Glomerular visceral epithelial cell (primary cell): ENCODE data around the gene FBXO36.

ENCODE experiments used
- DNase-seq: peaks from one replicate; pipeline ENCODE4 v3.0.0-alpha.2; 2016; ENCODE audit errors: extremely low spot score

Gene FBXO36

DNA sequence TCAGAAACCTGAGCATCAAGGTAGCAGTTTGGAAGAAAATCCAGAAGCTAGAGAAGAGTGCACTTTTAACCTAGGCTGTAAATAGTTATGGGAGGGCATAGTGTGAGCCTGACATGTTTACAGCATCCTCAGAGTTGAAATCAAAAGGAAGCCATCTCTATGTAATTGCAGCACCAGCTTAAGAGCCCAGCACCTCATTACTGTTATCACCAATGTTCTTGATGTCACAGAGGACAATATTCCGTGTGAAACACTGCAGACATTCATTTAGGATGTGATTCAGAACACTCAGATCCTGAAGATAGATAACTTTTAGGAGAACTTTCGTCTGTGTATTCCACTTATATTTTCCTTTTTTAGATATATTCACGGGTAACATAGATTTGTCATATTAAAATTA lies 48.1 kb downstream of the FBXO36 start:
- DNase-seq, result no peak

DNA sequence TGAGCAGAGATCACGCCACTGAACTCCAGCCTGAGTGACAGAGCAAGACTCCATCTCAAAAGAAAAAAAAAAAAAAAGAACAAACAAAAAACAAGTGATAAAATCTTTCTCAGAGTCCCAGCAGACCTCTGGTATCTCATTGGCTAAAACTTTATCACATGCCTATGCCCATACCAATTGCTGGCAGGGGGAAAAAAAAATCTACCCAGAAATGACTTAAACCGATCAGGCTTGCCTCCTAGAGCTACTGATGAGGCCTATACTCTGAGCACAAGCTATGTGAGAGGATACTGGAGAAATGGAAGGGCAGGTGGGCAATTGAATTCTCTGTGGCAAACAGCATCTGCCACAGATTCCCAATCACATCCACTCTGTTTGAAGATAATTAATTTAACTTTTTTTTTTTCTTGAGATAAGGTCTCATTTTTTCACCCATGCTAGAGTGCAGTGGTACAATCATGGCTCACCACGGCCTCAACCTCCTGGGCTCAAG lies 49.0 kb downstream of the FBXO36 start:
- no peak for DNase-seq

DNA sequence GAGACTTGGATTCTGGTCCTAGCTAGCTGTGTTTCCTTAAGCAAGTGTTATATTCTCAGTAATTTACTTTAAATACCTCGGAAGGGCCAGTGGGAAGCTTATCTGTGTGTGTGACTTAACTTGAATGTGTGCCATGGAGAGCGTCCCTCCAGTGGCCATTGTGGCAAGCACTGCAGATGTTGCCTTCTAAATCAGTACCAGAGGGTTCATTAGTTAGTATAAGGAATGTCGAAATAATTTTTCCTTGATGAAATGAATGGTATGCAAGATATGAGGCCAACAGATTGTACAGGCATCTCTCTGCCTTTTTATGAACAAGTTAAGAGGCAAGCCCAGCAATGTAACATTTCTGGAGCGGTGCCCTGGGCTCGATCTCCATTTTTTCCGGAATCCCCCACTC lies 52.0 kb downstream of the FBXO36 start:
- DNase-seq, result no peak

DNA sequence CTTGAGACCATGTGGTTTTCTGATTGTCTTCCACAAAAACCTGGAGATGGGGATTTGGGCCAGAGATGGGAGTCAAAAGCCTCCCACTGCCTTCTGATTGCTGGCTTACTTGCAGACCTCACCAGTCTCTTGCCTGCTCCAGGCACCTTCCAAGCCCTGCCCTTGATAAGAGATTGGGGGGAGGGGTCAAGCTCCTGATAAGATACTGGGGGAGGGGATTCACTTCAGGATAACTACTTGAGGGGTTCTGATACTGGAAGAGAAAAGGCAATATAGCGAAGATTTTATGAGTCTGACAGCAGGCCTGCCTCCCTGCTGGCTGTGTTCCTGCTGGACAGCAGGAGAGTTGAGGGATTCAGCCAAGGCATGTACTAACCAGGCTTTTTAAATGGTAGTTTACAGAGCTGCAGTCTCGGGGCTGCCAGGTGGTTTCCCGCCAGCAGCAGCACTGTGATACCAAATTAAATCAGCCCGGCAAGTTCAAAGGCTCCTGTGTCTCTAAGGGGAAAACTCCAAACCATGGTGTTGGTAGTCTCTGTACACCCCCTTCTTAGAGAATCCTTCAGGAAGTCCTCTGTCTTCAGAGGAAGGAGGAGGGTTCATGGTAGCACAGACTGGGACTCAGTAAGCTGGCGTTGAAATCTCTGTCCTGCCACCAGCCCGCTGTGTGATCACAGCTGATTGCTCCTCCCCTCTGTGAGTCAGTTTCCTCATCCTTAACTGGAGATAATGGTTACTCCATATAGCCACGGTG lies 58.3 kb downstream of the FBXO36 start:
- DNase-seq, result no peak

DNA sequence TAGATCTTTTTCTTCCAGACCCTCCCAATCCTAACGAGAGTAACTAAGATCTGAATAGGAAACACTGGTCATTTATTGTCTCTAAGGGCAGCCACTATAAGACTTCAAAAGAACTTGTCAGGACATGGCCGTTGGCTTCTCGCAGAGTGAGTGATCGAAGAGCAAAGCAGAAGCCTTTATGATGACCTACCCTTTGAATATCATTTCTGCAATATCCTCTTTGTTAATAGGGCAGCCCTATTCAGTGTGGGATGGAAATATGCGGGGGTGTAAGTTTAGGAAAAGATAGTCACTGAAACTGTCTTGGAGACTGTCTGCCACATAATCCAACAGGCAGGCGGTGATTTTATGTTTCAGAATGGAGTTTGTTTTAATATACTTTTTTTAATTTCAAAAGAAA lies 70.9 kb downstream of the FBXO36 start:
- DNase-seq, result no peak

DNA sequence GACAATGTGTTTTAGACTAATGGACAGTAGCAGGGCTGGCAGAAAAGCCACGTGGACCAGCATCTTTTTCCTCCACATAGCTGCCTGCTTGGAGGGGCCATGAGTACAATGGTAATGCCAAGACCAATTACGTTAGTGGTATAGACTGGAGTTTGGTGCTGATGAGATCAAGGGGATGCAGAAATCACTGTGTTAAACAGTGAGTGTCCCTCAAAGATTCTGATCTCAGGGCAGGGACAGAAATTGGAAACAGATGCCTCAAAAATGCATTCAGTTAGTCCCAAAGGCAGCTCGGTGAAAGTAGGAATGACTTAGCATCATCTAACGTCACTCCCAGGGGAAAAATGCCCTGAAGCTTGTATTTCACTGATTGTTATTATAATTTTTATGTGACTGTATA lies 74.0 kb downstream of the FBXO36 start:
- no peak for DNase-seq

DNA sequence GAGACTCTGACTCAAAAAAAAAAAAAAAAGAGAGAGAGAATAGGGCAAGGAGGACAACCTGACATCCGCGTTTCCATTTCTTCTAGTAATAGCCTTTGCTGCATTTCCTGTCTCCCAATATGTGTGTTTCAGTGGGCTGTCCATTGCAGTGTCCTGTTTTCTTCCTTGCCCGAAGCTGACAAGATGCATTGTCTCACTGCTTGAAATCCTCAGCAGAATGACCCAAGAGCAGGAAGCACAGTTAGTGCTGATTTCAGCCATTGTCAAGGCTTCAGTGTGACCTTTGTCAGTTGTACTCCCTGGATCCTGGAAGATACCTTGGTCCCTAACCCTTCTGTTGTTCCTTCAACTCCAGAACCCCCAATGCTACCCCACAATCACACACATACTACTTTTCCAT lies 75.3 kb downstream of the FBXO36 start:
- DNase-seq, result no peak

DNA sequence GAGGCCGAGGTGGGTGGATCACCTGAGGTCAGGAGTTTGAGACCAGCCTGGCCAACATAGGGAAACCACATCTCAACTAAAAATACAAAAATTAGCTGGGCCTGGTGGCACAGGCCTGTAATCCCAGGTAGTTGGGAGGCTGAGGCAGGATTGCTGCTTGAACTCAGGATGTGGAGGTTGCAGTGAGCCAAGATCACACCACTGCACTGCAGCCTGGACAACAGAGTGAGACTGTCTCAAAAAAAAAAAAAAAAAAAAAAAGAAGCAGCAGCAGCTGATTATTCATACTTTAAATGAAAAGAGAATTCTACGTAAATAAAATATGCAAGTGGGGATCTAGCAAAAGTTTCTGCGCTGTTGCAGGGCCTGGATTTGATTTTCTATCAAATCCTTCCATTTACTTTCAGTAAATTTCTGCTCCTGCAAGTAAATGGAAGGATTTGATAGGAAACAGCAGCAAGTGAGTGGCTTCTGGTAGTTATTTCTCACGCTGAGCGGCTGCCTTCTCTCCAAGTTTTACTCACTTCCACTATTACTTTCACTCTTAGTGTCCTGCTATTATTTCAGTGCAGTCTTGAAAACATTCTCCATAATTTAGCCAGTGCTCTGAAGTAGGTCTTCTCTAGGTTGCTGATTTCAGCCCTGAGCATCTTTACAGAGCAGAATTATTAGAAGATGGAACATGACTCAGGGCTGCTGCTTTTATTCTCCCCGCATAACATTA lies 78.0 kb downstream of the FBXO36 start:
- no peak for DNase-seq

DNA sequence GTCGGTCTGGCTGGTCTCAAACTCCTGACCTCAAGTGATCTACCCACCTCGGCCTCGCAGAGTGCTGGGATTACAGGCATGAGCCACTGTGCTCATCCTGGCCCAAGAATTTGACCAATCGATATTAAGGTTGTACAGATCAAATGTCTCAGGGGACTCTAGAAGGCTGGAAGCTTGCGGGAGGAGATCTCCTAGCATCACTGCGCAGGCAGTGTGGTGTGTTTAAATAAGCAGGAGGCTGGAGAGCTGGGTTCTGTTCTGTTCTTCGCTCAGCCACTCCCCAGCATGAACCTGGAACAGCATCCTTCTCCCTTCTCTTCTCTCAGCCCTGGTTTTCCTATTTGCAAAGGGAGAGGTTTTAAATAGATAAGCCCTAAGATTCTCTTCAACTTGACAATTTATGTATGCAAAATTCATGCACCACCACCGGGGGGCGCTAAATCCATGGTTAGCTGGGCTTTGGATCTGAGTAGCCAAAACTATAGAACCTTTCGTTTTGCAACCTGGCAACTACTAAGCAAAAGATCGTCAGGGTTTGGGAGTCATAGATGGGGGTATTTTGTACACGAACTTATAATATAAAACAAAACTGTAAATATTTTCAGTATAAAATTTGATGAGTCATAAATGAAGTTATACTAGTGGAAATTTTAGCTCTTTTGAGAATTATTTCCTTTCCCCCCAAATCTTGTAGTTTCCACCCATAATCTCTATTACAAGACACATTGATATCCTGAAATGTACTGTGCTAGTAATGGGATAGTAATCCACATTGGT lies 85.8 kb downstream of the FBXO36 start:
- peak; percentile 74 for DNase-seq

DNA sequence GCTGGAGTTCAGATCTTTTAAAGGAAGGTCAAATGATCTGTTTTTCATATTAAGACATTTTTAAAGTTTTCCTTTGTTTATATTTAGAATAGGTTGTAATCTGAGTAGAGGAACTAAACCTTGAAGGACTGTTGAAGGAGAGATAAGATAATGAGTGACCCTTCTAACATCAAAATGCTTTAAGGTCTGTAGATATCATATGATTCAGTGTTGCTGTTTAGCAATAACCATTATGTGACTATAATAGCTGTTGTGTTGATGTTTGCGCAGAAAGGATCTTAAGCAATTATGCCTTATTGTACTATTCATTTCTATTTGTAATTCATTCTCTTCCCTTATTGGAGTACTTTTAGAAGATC lies 86.4 kb downstream of the FBXO36 start:
- no peak for DNase-seq

DNA sequence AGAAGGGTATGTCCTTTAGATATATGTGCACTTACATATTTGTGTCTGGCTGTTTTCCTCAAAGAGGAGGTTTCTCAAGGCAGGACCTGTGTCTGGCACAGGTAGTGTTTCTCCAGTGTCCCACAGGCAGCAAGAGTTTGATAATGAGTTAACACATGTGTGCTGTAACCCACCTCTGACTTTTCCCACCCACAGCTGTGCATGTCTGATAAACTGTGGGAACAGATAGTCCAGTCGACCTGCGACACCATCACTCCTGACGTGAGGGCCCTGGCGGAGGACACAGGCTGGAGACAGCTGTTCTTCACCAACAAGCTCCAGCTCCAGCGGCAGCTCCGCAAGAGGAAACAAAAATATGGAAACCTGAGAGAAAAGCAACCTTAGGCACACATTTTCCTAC lies 88.2 kb downstream of the FBXO36 start:
- no peak for DNase-seq

DNA sequence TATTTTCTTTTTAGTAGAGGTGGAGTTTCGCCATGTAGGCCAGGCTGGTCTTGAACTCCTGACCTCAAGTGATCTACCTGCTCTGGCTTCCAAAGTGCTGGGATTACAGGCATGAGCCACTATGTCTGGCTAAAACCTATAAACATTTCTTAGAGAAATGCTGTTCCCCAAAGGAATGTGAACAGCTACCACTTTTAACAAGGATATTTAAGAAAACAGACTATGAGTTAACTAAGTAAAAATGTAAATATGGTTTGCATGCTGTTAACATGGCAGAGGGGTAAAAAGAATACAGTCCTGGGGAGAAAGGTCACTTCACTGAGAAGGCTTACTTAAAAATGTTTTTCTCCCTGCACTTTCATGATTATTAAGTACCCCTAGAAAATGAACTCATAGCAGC lies 89.3 kb downstream of the FBXO36 start:
- no peak for DNase-seq

DNA sequence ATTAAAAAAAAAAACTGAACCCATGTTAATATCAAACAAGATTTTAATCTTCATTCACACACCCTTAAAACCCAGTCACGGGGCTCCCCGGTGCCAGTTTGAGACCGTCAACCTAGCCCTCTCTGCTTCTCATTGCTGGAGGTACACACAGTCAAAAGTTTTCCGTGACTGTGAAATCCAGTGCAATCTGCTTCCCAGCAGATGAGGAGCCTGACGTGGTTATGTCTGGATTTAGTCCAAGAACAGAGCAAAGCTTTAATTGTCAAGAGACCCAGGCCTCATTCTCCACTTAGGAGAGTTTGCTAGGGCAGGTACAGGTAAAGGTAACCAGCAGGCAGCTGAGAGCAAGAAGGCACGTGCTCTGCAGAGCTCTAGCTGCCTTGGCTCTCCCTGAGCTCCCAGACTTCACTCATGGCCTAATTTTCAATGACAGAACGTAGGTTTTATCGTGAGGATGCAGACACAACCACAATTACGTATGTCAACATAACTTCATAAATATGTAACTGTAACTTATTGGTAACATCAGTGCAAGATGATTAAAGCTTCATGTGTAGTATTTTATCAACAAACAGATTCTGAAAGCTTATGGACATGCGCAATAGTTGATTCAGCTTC lies 90.1 kb downstream of the FBXO36 start:
- no peak for DNase-seq

DNA sequence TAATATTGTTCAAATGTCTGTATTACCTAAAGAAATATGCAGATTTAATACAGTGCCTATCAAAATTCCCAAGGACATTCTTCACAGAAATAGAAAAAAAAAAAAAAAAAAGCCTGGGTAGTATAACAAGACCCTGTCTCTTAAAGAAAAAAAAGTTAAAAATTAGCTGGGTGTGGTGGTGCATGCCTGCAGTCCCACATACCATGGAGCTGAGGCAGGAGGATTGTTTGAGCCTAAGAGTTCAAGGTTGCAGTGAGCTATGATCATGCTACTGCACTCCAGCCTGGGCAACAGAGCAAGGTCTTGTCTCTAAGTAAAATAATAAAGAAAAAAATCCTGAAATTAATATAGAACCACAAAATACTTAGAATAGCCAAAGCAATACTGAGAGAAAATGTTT lies 94.5 kb downstream of the FBXO36 start:
- peak; percentile 11 for DNase-seq

DNA sequence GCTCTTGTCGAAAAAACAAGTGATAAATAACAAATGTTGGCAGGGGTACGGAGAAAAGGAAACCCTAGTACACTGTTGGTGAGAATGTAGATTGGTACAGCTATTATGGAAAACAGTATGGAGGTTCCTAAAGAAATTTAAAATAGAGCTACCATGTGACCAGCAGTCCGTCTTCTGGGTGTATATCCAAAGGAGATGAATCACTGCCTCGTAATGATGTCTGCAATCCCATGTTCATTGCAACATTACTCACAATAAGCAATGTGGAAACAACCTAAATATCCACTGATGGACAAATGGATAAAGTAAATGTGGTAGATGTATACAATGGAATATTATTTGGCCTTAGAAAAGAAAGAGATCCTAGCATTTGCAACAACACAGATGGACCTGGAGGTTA lies 95.8 kb downstream of the FBXO36 start:
- no peak for DNase-seq

DNA sequence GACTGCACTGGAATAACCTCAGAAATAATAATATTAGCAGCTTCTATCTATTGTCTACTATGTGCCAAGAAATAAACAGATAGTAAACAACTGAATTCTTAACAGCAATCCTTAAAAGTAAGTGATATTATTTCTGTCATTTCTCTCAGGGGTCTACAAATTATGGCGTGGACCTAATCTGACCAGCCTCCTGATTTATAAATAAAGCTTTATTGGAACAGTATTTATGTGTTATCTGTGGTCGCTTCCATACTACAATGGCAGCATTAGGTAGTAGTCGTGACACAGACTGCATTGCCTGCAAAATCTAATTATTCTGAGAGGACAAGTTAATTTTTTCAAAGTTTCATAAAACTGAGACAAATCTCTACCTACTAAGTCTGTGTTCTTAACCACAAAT lies 97.4 kb downstream of the FBXO36 start:
- no peak for DNase-seq

DNA sequence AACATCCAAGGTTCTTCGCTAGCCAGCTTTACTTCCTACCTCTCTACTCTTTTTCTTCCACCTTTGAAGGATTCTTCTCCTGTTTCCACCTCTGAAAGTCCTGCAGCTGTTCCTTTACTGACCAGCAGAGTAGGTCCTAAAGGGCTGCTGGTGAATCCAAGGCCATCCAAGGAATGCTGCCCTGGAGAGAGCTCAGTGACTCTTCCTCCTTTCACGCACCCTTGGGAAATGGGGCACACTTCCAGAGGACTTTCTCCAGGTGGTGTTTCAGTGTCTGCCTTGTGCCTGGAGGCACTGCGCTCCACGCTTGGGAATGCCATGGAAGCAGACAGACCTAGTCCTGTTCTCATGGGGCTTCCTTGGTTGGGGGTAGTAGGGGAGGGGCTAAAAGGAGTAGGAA lies 101.0 kb downstream of the FBXO36 start:
- DNase-seq, result no peak

DNA sequence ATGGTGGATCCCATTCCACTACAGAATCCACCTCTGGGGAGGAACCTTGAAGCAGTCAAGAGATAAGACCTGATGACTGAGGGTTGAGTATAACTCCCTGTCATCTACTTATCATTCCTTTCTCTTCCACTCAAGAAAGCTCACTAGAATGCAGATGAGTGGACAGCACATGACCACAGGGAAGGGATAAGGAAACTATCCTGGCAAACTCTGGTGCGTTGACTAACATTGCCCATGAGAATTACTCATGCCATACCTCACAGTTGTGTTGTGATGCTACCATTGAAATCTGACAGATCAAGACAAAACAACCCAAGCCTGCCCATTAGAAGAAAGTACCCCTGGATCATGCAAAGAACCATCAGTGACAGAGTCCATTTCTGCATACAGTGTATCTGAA lies 119.9 kb downstream of the FBXO36 start:
- DNase-seq, result no peak

DNA sequence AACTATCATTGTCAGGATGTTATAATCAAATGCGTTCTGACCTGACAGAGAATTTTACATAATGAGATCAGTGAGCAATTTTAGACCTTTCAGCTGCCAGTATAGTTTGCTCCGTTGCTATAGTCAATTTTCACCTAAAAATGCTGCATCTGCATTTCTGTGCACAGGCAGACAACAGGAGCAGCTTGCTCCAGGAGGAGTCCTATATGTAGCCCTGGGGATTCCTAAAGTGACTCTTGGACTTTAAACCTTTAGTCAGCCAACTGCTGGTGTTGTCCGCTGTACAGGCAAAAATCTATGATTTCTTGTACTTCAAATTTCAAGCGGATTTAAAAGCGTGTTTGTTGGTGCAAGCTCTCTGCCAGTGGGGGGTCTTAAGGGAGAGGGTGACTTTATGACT lies 120.7 kb downstream of the FBXO36 start:
- no peak for DNase-seq

DNA sequence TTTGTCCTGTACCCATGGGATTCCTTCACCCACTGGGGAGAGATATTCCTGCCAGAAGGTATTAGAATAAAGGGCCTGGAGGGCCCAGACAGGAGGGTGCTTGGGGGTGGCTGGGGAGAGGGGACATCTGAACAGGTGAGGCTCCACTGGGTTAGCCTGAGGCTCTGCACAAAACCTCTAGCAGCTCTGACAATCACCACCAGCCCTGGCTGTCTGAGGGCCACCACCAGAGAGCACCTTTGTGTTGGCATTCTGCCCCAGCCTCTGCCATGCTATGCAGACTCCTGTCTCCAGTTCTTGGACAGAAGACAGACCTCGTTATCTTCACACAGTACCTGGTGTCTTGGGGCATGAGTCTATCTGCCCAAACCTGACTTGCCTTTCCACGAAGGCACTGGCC lies 121.2 kb downstream of the FBXO36 start:
- no peak for DNase-seq

DNA sequence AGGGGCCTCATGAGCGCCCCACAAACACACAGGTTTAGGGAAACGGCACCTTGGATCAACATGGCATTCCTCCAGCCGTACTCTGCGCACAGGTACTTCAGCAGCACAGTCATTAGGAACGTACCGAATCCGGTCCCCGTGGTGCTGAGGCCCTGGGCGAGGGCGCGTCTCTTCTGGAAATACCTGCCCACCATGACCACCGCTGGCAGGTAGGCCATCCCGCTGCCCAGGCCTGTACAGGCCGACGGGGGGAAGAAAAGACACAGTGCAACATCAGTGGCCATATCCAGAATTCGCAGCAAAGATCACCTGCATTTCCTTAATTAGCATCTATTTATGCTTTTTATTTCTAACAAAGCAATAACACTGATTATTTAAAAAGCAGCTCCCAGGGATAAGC lies 124.2 kb downstream of the FBXO36 start:
- no peak for DNase-seq

DNA sequence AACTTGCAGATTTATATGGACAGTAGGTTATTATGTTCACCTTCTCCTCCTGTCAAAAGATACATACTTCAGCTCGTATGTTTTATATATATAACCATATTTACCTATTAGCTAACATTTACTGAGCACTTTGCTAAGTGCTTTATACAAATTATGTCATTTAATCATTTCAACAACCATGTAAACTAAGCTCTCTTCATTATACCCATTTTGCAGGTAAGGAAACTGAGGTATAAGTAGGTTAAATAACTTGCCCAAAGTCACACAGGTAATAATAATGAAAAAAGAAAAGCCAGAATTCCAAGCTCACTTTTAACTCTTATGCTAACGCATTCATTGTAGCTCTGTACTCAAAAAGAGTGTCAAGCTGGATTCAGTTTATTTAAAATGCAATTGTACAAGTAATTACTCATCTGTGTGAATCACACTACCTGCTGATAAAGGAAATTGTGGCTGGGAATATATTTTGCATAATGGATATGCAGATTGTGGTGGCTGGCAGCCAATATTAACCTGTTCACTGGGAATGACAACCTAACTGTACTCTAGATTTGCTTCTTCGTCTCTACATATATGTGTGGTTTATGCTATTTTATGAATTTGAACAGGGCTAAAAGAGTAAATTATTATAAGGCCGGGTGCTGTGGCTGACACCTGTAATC lies 125.8 kb downstream of the FBXO36 start:
- no peak for DNase-seq
